Fibroblast of skin of right biceps (primary cell): ENCODE data around the gene ACSM2B.
"Not testable (repeated sequence)": the region's sequence is repeated elsewhere in the genome, so short reads cannot be mapped to it uniquely, and the experiment has no call there.

Source experiments
- DNase-seq: peaks from one replicate; pipeline ENCODE4 v3.0.0-alpha.2; 2013

ACSM2B gene

DNA sequence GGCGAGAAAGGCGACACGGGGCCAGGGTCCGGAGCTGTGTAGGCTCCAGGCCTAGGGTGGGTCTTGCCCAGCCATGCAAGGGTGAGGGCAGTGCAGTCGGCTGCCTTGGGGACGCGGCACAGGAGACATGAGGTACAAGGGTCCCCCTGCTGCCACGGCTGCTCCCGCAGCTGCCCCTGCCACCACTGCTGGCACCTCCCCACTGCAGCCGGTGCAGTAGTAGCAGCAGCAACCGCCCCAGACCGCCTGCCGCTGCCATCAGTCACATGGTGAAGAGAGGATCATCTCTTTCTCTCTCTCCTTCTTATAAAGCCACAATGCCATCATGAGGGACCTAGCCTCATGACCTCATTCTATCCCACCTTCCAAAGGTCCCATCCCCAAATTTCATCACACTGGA, 44.4 kb downstream of the ACSM2B start:
- not testable (repeated sequence) for DNase-seq

DNA sequence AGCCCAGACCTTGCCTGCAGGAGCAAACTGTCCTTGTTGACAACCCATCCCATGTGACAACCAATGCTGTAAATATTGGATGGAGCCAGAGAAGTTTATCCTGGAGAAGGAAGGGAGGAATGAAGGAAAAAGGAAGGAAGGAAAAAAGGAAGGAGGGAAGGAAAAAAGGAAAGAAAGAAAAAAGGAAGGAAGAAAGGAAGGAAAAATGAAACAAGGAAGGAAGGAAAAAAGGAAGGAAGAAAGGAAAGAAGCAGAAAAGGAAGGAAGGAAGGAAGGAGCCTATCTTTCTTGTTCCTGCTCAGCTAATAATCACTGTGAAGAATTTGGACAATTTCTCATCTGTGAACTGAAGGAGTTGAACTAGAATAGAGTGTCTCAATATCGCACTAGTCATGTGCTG, 56.1 kb downstream of the ACSM2B start:
- no peak for DNase-seq

DNA sequence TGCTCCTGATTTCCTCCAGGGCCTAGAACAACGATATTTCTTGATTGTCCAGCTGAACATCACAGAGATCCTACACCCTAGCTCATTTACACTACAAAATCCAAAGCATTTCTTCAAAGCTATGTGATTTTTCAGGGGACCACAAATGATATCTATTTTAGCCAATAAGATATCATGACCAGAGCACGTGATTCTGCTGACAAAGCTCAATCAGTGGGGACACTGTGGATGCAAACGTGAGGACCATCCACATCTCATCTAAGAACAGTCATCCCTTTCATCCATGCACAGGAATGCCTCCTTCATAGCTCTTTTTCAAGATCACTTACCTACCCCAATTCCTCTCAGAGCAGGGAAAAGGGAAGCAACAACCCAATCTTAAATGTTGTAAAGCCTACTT, 56.9 kb downstream of the ACSM2B start:
- DNase-seq: no peak

DNA sequence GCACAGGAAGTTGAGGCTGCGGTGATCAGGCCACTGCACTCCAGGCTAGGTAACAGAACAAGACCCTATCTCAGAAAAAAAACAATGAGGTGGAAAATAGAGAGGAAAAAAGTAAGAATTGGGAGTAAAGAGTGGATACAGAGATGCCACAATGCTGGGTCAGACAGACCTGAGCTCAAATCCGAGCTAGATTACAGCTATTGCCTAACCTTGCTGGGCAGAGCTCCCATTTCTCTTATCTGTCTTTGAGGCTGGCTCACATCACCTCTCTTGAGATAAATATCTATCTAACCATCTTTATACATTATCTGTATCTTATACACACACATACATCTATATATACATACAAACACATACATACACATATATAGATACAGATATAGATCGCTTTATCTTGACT, 59.0 kb downstream of the ACSM2B start:
- no peak for DNase-seq

DNA sequence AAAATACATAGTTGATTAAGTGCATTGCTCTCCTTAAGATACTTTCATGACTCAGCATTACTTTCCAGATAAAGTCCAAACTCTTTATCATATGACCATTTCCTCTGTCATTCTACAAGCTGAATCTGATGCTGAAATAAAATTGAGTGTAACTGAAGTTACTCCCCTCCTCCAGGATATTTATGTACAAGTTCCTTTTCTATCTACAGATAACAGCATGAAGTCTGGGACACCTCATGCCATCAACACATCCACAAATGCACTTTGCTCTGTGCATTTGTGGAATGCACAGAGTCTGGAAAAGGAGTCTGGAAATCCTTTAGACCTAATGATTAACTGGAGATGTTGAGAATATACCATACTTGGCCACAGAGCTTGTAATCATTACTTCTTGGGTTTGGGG, 60.5 kb downstream of the ACSM2B start:
- no peak for DNase-seq

DNA sequence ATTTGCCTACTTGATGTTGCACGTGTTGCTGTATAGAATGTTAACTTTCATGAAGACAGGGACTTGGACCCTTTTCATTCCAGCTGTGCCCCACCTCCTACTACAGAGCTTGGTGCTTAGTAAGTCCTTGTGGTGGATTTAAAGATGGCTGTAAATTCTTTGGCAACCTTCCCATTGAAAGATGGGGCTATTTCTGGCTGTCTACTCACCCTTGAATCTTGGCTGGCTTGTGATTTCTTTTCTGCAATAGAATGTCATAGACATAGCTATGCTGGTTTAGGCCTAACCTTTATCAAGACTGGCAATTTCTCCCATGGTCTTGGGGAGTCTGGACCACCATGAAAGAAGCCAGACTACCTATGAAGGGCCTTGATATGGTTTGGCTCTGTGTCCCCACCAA, 65.8 kb downstream of the ACSM2B start:
- DNase-seq: no peak

DNA sequence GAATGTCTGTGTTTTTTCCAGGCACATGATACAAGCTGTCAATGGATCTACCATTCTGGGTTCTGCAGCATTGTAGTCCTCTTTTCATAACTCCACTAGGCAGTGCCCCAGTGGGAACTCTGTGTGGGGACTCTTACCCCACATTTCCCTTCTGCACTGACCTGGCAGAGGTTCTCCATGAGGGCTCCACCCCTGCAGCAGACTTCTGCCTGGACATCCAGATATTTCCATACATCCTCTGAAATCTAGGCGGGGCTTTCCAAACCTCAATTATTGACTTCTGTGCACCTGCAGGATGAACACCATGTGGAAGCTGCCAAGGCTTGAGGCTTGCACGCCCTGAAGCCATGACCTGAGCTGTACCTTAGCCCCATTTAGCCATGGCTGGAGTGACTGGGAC, 68.9 kb downstream of the ACSM2B start:
- no peak for DNase-seq

DNA sequence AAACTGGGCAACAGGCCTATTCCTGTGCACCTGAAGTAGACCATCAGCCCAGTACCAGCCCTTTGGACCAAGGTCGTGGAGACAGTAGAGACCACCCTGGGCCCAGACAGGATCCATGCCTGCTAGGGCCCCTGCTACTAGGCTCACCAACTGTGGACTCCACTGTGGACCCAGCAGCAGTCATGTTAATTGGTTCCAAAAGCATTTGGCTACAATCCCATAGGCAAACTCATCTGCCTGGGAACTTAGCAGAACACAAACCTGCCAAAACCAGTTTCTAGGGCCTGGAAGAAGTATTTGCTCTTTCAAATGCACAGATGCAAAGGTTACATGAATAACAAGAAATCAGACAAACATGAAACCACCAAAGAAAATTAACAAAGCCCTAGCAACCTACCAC, 71.7 kb downstream of the ACSM2B start:
- DNase-seq: no peak

DNA sequence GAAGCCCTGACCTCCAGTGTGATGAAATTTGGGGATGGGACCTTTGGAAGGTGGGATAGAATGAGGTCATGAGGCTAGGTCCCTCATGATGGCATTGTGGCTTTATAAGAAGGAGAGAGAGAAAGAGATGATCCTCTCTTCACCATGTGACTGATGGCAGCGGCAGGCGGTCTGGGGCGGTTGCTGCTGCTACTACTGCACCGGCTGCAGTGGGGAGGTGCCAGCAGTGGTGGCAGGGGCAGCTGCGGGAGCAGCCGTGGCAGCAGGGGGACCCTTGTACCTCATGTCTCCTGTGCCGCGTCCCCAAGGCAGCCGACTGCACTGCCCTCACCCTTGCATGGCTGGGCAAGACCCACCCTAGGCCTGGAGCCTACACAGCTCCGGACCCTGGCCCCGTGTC, 84.7 kb downstream of the ACSM2B start:
- not testable (repeated sequence) for DNase-seq

DNA sequence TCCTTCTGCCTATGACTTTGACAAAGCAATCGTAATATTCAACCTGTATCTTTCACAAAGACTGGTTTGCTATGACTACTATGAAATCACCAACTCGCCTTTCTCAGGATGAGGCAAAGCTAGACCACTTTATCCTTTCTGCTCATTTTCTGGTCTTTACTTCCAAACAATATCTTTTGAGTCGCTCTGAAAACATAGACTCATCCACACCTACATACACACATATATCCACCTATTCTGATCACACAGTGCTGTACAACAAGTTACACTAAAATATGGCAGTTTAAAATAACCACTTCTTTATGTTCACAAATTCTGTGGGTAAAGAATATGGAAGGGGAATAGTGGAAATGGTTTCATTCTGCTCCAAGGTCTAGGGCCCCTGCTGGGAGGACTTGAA, 85.2 kb downstream of the ACSM2B start:
- not testable (repeated sequence) for DNase-seq
